PC-3 (cell line): ENCODE results near the gene SREK1.

ENCODE experiments used
- CTCF ChIP-seq: fragments of 300-600 bp; sonication (generic); conservative IDR thresholded peaks from 2 replicates; pipeline ENCODE4 v1.5.1; 2017; ENCODE audit warnings: antibody characterized with exemption, low read depth, mild to moderate bottlenecking, low read length
- EZH2 ChIP-seq: fragments of 300-600 bp; sonication (generic); IDR thresholded peaks from one replicate; pipeline ENCODE4 v1.6.1; 2017; ENCODE audit warnings: antibody characterized with exemption, mild to moderate bottlenecking, low read length; ENCODE audit not compliant: unreplicated experiment
- EZH2phosphoT487 ChIP-seq: fragments of 300-600 bp; sonication (generic); IDR thresholded peaks from 2 replicates; pipeline ENCODE4 v1.6.1; 2018; ENCODE audit warnings: mild to moderate bottlenecking, antibody characterized with exemption, low read length, borderline replicate concordance

DNA sequence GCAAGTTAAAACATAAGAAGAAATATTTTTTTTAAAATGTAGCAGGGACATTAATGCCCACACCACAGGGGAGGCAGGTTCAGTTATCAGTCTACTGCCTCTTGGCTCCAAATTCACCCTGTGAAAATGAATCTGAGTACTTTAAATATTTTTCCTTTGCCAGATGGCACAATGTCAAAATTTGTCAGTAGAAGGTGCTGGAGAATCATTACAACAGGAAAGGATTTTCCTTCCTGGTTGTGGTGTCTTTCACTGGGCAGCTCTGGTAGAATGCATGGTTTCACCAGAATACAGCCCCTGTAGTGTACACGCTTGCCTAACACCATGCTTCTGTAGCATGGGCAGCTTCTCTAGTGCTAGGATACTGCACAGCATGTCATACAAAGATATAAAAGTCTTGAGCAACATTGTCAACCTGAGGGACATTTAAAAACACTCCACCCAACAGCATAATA is 9.7 kb upstream of the SREK1 start:
- TF ChIP-seq CTCF, result no peak
- TF ChIP-seq EZH2, result no peak
- no peak for TF ChIP-seq EZH2phosphoT487
